PFSK-1 (cell line): ENCODE measurements around the gene PALD1.

ENCODE experiments used
- POLR2AphosphoS5 ChIP-seq: IDR thresholded peaks from 2 replicates; pipeline ENCODE4 v1.6.1; 2012; ENCODE audit warnings: low read depth, mild to moderate bottlenecking, control low read depth, low read length, moderate library complexity
- TAF1 ChIP-seq: IDR thresholded peaks from 2 replicates; pipeline ENCODE4 v1.6.1; 2012; ENCODE audit warnings: low read length, control low read depth, borderline replicate concordance; ENCODE audit not compliant: insufficient read depth
- TF ChIP-seq, protein P1 (sequence below), 2 experiments: IDR thresholded peaks; 2 replicates each; pipeline versions ENCODE4 v1.6.1 to v1.8.0; 2011 to 2012; ENCODE audit warnings: low read depth in 2 of 2, low read length in 2 of 2, control low read depth in 1 of 2, inconsistent platforms in 1 of 2, mild to moderate bottlenecking in 1 of 2, moderate library complexity in 1 of 2; ENCODE audit not compliant: insufficient read depth in 1 of 2

DNA sequence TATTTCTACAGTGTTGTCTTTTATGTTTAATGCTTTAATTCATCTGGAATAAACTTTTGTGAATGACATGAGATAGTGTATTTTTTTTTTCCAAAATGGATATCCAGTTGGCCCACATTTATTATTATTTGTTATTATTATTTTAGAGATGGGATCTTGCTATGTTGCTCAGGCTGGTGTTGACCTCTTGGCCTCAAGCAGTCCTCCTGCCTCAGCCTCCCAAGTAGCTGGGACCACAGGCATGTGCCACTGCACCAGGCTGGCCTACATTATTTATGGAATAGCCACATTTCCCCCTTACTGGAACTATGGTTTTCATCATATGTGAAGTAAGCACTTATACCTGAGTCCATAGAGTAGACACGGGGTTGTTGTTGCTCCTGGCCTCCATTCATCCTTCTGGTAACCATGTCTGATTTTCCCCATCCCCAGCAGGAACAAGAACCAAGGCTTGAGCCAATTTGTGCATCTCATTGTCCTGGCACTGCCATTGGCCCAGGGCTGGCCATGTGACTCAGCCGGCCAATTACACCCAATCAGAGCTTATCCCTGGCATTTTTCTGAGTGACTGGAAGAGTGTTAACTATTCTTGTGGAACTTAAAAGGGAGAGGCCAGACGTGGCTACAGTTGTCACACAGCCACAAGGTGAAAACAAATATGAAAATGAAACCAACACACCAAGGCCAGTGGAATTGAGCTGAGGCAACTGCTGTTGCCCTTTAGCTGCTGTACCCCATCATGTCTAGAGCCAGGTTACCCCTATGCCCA lies 100.9 kb downstream of the PALD1 start:
- TF ChIP-seq, protein P1, sequence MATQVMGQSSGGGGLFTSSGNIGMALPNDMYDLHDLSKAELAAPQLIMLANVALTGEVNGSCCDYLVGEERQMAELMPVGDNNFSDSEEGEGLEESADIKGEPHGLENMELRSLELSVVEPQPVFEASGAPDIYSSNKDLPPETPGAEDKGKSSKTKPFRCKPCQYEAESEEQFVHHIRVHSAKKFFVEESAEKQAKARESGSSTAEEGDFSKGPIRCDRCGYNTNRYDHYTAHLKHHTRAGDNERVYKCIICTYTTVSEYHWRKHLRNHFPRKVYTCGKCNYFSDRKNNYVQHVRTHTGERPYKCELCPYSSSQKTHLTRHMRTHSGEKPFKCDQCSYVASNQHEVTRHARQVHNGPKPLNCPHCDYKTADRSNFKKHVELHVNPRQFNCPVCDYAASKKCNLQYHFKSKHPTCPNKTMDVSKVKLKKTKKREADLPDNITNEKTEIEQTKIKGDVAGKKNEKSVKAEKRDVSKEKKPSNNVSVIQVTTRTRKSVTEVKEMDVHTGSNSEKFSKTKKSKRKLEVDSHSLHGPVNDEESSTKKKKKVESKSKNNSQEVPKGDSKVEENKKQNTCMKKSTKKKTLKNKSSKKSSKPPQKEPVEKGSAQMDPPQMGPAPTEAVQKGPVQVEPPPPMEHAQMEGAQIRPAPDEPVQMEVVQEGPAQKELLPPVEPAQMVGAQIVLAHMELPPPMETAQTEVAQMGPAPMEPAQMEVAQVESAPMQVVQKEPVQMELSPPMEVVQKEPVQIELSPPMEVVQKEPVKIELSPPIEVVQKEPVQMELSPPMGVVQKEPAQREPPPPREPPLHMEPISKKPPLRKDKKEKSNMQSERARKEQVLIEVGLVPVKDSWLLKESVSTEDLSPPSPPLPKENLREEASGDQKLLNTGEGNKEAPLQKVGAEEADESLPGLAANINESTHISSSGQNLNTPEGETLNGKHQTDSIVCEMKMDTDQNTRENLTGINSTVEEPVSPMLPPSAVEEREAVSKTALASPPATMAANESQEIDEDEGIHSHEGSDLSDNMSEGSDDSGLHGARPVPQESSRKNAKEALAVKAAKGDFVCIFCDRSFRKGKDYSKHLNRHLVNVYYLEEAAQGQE (IDR thresholded peaks at IDR 0.05; ENCODE audit: insufficient read depth in 1 of 2, low read depth in 2 of 2, low read length in 2 of 2) = no peak
- no peak for TF ChIP-seq POLR2AphosphoS5
- no peak for TF ChIP-seq TAF1
